Esophagus muscularis mucosa (tissue), 4 donors: ENCODE measurements around the gene PIK3CD. TPM values are rescaled to one million over a fixed set of nuclear protein-coding genes. Genes with fewer than 3 reads are reported as not detected.

Experiments used
- DNase-seq: peaks from one replicate; pipeline ENCODE4 v3.0.0-alpha.2; 2017; ENCODE audit errors: extremely low spot score
- H3K27ac ChIP-seq, 4 donors: fragments of 200-600 bp; sonication (generic); replicated peaks in 1 of 4; 1 replicate in 3 of 4; 2 replicates in 1 of 4; pipeline ENCODE4 v1.5.1; 2016 to 2019; ENCODE audit warnings: mild to moderate bottlenecking in 1 of 4
- H3K27me3 ChIP-seq, 4 donors: fragments of 200-600 bp; sonication (generic); one replicate each; pipeline versions ENCODE4 v1.5.1 to v1.6.0; 2016 to 2019
- H3K36me3 ChIP-seq, 4 donors: fragments of 200-600 bp; sonication (generic); one replicate each; pipeline ENCODE4 v1.5.1; 2016 to 2019
- H3K4me1 ChIP-seq, 4 donors: fragments of 200-600 bp; sonication (generic); one replicate each; pipeline ENCODE4 v1.5.1; 2016 to 2019
- H3K4me3 ChIP-seq, 4 donors: fragments of 200-600 bp; sonication (generic); 1 replicate in 2 of 4; 2 replicates in 2 of 4; pipeline ENCODE4 v1.5.1; 2016 to 2019; ENCODE audit warnings: mild to moderate bottlenecking in 4 of 4, moderate library complexity in 1 of 4
- H3K9me3 ChIP-seq, 4 donors: fragments of 200-600 bp; sonication (generic); 1 replicate in 3 of 4; 2 replicates in 1 of 4; pipeline ENCODE4 v1.5.1; 2016 to 2019
- EP300 ChIP-seq: sonication (generic); formaldehyde crosslinking; IDR thresholded peaks from one replicate; pipeline ENCODE4 v1.6.1; 2017; ENCODE audit warnings: antibody characterized with exemption
- POLR2A ChIP-seq: fragments of 450-650 bp; IDR thresholded peaks from one replicate; pipeline ENCODE4 v1.6.1; 2017; ENCODE audit warnings: antibody characterized with exemption, moderate library complexity, mild to moderate bottlenecking, low read depth
- POLR2AphosphoS5 ChIP-seq, 2 donors: sonication (generic); formaldehyde crosslinking; IDR thresholded peaks; one replicate each; pipeline ENCODE4 v1.6.1; 2017; ENCODE audit warnings: antibody characterized with exemption in 2 of 2
- WGBS: methylation state at CpG from one replicate; pipeline ENCODE4 v1.1.5; 2018; 5-methylcytosine and 5-hydroxymethylcytosine counted together
- intact Hi-C: fragments of 100-400 bp; cut with DNase I; formaldehyde crosslinking; loops from one replicate; pipeline ENCODE4 v1.15.1; 2023
- total RNA-seq, 4 donors: library from RNA; depleted of rRNA; stranded (reverse); fragments of >200 nt; gene quantifications; one replicate each; pipeline versions ENCODE4 v1.1.0 to v1.2.1, GENCODE V29; 2016
- TF ChIP-seq, protein P1 (sequence below), 3 experiments: fragments of 200-600 bp in 2 of 3; fragments of 450-650 bp in 1 of 3; sonication (generic) in 2 of 3; IDR thresholded peaks; one replicate each; pipeline ENCODE4 v1.5.1; 2017 to 2019; ENCODE audit warnings: antibody characterized with exemption in 3 of 3, mild to moderate bottlenecking in 2 of 3, moderate library complexity in 1 of 3

The PIK3CD gene
- total RNA-seq, 4 donors from 2014 or later = 7.9 to 30.4 (median 13.9) TPM

DNA sequence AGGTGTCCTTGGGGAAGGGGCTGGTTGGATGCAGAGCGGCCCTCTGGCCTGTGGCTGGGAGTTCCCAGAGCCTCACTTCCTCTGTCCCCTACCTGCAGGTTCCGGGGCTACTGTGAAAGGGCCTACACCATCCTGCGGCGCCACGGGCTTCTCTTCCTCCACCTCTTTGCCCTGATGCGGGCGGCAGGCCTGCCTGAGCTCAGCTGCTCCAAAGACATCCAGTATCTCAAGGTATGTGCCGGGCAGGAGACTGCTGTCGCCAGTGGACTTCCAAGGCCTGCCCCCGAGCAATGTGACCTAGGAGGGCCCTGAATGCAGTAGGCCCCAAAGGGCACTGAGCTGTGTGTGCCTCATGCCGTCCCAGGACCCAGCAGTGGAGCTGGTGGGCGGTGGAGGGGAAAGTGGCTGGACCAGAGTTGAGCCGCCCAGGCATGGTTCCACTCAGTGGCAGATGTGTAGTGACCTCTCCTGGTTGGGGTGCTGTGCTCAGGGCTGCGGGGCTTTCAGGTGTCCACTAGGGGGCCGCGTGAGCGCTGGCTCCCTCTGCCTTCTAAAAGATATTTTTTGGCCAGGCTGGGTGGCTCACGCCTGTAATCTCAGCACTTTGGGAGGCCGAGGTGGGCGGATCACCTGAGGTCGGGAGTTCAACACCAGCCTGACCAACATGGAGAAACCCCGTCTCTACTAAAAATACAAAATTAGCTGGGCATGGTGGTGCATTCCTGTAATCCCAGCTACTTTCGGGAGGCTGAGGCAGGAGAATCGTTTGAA, 73.4 kb downstream of the PIK3CD start:
- no peaks in the 10 kb centered on the region for H3K9me3 ChIP-seq
- peaks cover 27 to 99% (median 82%) of the 10 kb centered on the region in 4 donors for H3K36me3 ChIP-seq
- H3K27ac ChIP-seq = no peak overlapping the region
- H3K4me1 ChIP-seq = peaks cover 0 to 7% (median 3%) of the 10 kb centered on the region in 4 donors
- WGBS = 77% methylated on average over 18 of the region's 24 CpGs
- H3K27me3 ChIP-seq = no peaks in the 10 kb centered on the region
- DNase-seq = peak; percentile 94
- intact Hi-C loops = loop anchor here (5.0 kb wide), 1 partner anchor 142 kb away; no protein-coding TSS in a partner anchor
- no peak overlapping the region for H3K4me3 ChIP-seq
- TF ChIP-seq, protein P1, sequence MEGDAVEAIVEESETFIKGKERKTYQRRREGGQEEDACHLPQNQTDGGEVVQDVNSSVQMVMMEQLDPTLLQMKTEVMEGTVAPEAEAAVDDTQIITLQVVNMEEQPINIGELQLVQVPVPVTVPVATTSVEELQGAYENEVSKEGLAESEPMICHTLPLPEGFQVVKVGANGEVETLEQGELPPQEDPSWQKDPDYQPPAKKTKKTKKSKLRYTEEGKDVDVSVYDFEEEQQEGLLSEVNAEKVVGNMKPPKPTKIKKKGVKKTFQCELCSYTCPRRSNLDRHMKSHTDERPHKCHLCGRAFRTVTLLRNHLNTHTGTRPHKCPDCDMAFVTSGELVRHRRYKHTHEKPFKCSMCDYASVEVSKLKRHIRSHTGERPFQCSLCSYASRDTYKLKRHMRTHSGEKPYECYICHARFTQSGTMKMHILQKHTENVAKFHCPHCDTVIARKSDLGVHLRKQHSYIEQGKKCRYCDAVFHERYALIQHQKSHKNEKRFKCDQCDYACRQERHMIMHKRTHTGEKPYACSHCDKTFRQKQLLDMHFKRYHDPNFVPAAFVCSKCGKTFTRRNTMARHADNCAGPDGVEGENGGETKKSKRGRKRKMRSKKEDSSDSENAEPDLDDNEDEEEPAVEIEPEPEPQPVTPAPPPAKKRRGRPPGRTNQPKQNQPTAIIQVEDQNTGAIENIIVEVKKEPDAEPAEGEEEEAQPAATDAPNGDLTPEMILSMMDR (IDR thresholded peaks at IDR 0.05) = peak; percentile 62 to 94 (median 71)
- TF ChIP-seq EP300 (no peak), POLR2AphosphoS5 (IDR thresholded peaks at IDR 0.05) (no peak), POLR2A (no peak)

DNA sequence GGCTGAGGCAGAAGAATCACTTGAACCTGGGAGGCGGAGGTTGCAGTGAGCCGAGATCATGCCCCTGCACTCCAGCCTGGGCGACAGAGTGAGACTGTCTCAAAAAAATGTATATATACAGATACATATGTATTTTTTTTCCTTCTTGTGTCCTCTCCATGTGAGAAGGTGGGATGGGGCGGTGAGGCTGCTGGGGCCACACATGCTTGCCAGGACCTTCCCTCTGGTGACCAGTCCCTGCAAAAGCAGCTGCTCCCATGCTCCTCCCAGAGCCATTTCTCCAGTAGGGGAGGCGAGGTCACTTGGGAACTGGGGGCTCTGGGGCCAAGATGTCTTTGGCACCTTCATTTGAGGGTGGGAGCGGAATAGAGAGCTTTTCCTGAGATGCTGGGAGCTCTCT, 74.9 kb downstream of the PIK3CD start:
- H3K36me3 ChIP-seq = peaks cover 39 to 99% (median 82%) of the 10 kb centered on the region in 4 donors
- H3K4me1 ChIP-seq = peaks cover 0 to 4% (median 1%) of the 10 kb centered on the region in 4 donors
- intact Hi-C loops = no loop called here
- no peaks in the 10 kb centered on the region for H3K9me3 ChIP-seq
- 97% methylated on average over 3 of the region's 6 CpGs for WGBS
- H3K4me3 ChIP-seq = no peak overlapping the region
- TF ChIP-seq POLR2A (no peak), POLR2AphosphoS5 (IDR thresholded peaks at IDR 0.05) (no peak), EP300 (no peak)
- TF ChIP-seq, protein P1 (IDR thresholded peaks at IDR 0.05) = no peak
- no peaks in the 10 kb centered on the region for H3K27me3 ChIP-seq
- H3K27ac ChIP-seq = no peak overlapping the region
- DNase-seq = no peak

DNA sequence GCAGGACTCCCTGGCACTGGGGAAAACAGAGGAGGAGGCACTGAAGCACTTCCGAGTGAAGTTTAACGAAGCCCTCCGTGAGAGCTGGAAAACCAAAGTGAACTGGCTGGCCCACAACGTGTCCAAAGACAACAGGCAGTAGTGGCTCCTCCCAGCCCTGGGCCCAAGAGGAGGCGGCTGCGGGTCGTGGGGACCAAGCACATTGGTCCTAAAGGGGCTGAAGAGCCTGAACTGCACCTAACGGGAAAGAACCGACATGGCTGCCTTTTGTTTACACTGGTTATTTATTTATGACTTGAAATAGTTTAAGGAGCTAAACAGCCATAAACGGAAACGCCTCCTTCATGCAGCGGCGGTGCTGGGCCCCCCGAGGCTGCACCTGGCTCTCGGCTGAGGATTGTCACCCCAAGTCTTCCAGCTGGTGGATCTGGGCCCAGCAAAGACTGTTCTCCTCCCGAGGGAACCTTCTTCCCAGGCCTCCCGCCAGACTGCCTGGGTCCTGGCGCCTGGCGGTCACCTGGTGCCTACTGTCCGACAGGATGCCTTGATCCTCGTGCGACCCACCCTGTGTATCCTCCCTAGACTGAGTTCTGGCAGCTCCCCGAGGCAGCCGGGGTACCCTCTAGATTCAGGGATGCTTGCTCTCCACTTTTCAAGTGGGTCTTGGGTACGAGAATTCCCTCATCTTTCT, 75.5 kb downstream of the PIK3CD start:
- Histone ChIP-seq H3K27me3 (no peaks in the 10 kb centered on the region), H3K4me3 (no peak overlapping the region), H3K27ac (peak overlapping the region in 1 of 4 donors; percentile 4), H3K9me3 (no peaks in the 10 kb centered on the region), H3K36me3 (peaks cover 46 to 99% (median 82%) of the 10 kb centered on the region in 4 donors), H3K4me1 (peaks cover 0 to 4% (median 0%) of the 10 kb centered on the region in 4 donors)
- 80% methylated on average over 24 of the region's 25 CpGs for WGBS
- DNase-seq = no peak
- no peak for TF ChIP-seq POLR2AphosphoS5 (IDR thresholded peaks at IDR 0.05)
- TF ChIP-seq, protein P1 (IDR thresholded peaks at IDR 0.05) = no peak
- TF ChIP-seq EP300 = no peak
- no peak for TF ChIP-seq POLR2A
- intact Hi-C loops = no loop called here

DNA sequence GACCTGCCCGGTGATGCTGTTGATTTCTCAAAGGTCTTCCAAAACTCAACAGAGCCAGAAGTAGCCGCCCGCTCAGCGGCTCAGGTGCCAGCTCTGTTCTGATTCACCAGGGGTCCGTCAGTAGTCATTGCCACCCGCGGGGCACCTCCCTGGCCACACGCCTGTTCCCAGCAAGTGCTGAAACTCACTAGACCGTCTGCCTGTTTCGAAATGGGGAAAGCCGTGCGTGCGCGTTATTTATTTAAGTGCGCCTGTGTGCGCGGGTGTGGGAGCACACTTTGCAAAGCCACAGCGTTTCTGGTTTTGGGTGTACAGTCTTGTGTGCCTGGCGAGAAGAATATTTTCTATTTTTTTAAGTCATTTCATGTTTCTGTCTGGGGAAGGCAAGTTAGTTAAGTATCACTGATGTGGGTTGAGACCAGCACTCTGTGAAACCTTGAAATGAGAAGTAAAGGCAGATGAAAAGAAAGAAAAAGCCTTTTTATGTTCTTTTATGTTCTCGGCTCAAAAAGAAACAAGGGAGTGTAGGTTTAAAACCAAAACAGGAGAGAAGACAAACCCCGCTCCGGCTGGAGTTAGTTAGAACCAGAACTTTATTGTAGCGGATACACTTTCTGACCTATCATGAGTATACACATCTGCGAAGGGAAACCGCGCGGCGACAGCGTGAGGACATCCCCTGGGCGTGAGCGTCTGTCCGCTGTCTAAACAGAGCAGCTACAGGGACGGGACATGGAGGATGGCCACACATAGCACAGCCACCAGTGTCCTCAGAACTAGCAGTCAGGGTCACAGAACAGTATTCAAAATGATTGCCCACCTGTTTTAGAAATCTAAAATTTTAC, 77.1 kb downstream of the PIK3CD start:
- H3K36me3 ChIP-seq = peaks cover 56 to 99% (median 82%) of the 10 kb centered on the region in 4 donors
- no peak for TF ChIP-seq EP300
- TF ChIP-seq POLR2AphosphoS5 (IDR thresholded peaks at IDR 0.05) = no peak
- no peak for TF ChIP-seq POLR2A
- TF ChIP-seq, protein P1 (IDR thresholded peaks at IDR 0.05) = no peak

More for the DNA sequence above, 77.1 kb downstream of the PIK3CD start:
- Histone ChIP-seq H3K4me3 (no peak overlapping the region), H3K9me3 (no peaks in the 10 kb centered on the region), H3K4me1 (peaks cover 0 to 4% (median 0%) of the 10 kb centered on the region in 4 donors), H3K27me3 (no peaks in the 10 kb centered on the region), H3K27ac (no peak overlapping the region)
- intact Hi-C loops = no loop called here
- 88% methylated on average over 33 of the region's 33 CpGs for WGBS
- no peak for DNase-seq
